HEK293 (cell line): ENCODE results near the gene SAMHD1.

Experiments used
- ZNF155 ChIP-seq: fragments of 450-650 bp; formaldehyde crosslinking; IDR thresholded peaks from 2 replicates; pipeline ENCODE4 v1.5.1; 2016; ENCODE audit warnings: missing biosample characterization, missing genetic modification characterization
- TF ChIP-seq, protein P1 (sequence below): fragments of 450-650 bp; formaldehyde crosslinking; IDR thresholded peaks from 2 replicates; pipeline ENCODE4 v1.5.1; 2016; ENCODE audit warnings: missing biosample characterization, missing genetic modification characterization

DNA sequence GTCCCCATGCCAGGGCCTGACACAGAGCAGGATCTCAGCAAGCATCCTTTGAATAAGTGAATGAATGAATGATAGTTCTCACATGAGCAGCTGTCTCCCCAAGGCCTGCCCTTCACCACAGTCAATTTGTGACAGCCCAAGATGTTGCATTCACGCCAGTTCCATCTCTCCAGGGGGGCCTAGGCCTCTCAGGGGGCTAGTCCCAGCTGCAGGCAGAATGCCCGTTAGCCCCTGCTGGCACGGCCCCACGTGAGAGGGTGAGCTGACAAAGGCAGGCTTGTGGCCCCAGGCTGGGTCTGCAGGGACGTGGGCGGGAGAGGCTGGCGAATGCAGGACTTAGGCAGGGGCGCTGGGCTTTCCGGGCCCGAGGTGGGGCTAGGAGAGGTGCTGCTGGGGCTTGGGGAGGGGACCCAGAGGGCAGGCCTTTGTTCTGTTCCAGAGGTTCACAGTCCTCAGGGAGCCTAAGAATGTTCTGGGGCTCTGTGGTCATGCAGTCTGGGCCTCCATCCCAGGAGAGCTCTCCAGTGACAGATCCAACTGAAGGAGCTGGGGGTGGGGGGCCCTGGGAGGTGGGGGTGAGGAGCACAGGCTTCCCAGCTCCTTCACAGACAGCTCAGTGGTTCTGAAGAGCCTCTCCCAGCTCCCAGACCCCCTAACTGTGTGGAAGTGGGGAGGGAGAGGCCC lies 106.1 kb downstream of the SAMHD1 start:
- no peak for TF ChIP-seq ZNF155
- TF ChIP-seq, protein P1, sequence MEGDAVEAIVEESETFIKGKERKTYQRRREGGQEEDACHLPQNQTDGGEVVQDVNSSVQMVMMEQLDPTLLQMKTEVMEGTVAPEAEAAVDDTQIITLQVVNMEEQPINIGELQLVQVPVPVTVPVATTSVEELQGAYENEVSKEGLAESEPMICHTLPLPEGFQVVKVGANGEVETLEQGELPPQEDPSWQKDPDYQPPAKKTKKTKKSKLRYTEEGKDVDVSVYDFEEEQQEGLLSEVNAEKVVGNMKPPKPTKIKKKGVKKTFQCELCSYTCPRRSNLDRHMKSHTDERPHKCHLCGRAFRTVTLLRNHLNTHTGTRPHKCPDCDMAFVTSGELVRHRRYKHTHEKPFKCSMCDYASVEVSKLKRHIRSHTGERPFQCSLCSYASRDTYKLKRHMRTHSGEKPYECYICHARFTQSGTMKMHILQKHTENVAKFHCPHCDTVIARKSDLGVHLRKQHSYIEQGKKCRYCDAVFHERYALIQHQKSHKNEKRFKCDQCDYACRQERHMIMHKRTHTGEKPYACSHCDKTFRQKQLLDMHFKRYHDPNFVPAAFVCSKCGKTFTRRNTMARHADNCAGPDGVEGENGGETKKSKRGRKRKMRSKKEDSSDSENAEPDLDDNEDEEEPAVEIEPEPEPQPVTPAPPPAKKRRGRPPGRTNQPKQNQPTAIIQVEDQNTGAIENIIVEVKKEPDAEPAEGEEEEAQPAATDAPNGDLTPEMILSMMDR (tag by site-specific recombination) = no peak
